ENCODE measurements around the gene AGER. TPM values are rescaled to one million over a fixed set of nuclear protein-coding genes. Genes with fewer than 3 reads are reported as not detected.
"Not testable (repeated sequence)": the region's sequence is repeated elsewhere in the genome, so short reads cannot be mapped to it uniquely, and the experiment has no call there.

The AGER gene
- total and polyA plus RNA-seq, 2 donors: 1.5 to 7.6 TPM

DNA sequence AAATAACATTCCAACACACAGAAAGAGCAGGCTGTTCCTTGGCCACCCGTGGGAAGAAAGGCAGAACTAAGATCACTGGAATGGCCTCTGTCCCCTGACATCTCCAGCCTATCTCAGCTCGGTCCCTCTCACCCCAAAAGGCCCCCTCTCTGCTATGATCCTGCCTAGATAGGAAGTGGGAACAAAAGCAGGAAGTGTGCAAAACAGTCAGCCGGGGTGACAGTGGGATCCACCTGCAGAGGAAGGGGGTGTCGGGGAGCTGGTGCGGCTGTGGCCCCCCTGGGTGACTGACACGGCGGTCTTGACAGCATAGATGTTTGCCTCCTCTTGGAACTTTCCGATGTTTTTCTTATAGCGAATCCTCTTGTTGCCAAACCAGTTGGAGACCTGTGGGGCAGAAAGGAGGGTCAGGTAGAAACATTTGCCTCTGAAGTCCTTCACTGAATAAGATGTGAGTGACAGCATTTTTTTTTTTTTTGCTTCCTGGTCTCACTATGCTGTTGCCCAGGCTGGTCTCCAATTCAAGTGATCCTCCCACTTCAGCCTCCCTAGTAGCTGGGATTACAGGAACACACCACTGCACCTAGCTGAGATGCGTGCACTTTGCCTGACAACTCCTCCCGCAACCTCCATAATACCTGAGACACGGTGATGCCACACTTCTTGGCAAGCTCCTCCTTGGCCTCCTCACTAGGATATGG lies 3.1 kb upstream of the AGER start:
- H3K4me3 ChIP-seq (ENCODE audit: low read depth, low read length): no peak overlapping the region
- no peaks in the 10 kb centered on the region for H3K4me1 ChIP-seq (ENCODE audit: insufficient read depth)
- no peaks in the 10 kb centered on the region for H3K36me3 ChIP-seq (ENCODE audit: insufficient read depth)
- H3K27ac ChIP-seq (ENCODE audit: low read depth): no peak overlapping the region
- 66% methylated on average over 12 of the region's 12 CpGs for WGBS
- no peak for DNase-seq (ENCODE audit: extremely low spot score)

DNA sequence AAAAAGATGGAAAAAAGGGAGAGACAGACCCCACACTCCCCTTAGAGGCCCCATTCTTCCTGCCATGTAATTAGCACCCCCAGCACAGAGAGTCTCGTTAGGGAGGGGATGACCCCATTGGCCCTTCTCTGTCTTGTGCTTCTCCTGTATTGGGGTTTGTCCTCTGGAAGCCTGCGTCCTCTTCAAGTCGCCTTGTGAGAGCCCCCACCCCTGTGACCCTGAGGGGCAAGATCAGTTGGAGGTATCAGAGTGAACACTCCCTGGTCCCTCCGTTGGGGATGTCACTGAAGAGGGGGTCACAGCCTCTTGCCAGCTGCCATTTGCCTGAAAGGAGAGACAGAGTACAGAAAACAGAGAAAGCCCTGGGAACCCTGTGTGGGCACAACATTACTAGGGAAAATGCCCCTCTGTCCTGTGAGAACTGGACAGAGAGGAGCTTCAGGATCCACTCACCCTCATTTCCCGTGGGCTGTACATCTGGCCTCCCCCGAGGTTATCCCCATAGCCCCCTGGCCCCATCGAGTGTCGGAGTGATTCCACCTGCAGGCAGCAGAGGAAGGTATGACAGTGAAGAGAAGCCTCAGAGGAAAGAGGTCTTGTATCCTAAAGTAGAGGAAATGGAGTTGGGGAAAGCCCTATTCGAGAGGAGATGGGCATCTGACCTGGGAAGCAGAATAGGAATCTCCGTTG lies 2.2 kb upstream of the AGER start:
- H3K4me1 ChIP-seq (ENCODE audit: insufficient read depth); DNase-seq (ENCODE audit: extremely low spot score); H3K27ac ChIP-seq (ENCODE audit: low read depth); H3K36me3 ChIP-seq (ENCODE audit: insufficient read depth); H3K4me3 ChIP-seq (ENCODE audit: low read depth, low read length): not testable (repeated sequence)
- 60% methylated on average over 10 of the region's 10 CpGs for WGBS

DNA sequence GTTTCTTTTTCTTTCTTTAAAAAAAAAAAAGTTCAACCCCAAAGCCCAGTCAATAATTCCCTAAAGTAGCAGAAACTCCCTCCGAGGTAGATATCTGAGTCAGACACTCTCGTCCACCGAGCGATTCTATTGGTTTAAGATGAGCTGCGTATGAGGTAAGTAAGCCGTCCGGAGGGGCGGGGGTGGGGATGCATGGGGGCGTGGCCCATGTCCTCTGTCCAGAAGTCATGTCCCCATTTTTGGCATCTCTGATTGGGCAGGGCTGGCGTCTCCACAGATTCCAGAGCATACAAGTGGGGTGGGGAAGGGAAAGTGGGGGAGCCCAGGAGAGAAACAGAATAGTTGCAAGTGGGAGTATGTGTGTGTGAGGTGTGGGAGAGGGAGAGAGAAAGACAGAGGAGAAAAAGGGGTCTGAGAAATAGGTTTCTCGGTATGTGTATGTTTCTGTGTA lies 1.7 kb upstream of the AGER start:
- DNase-seq (ENCODE audit: extremely low spot score); H3K4me1 ChIP-seq (ENCODE audit: insufficient read depth); H3K36me3 ChIP-seq (ENCODE audit: insufficient read depth); H3K27ac ChIP-seq (ENCODE audit: low read depth); H3K4me3 ChIP-seq (ENCODE audit: low read depth, low read length): not testable (repeated sequence)
- WGBS: 17% methylated on average over 11 of the region's 11 CpGs

DNA sequence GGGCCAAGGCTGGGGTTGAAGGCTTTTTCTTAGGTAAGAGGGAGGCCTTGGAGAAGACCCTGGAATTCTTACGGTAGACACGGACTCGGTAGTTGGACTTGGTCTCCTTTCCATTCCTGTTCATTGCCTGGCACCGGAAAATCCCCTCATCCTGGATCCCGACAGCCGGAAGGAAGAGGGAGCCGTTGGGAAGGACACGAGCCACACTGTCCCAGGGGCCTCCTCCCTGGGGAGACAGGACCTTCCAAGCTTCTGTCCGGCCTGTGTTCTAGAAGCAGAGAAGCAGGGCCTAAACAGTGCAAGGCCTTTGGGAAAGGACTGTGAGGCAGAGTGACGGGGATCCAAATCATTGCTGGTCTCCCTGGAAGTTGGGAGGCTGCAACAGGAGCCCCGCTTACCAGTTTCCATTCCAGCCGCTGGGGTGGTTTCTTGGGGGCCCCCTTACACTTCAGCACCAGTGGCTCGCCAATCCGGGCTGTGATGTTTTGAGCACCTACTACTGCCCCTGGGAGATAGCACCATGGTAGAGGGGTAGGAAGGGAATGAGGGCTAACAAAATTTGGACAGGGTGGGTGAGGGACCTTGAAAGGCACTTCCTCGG lies 470 bp downstream of the AGER start:
- 82% methylated on average over 15 of the region's 15 CpGs for WGBS
- no peak overlapping the region for H3K4me3 ChIP-seq (ENCODE audit: low read depth, low read length)
- no peaks in the 10 kb centered on the region for H3K36me3 ChIP-seq (ENCODE audit: insufficient read depth)
- no peaks in the 10 kb centered on the region for H3K4me1 ChIP-seq (ENCODE audit: insufficient read depth)
- H3K27ac ChIP-seq (ENCODE audit: low read depth): no peak overlapping the region
- DNase-seq (ENCODE audit: extremely low spot score): no peak

DNA sequence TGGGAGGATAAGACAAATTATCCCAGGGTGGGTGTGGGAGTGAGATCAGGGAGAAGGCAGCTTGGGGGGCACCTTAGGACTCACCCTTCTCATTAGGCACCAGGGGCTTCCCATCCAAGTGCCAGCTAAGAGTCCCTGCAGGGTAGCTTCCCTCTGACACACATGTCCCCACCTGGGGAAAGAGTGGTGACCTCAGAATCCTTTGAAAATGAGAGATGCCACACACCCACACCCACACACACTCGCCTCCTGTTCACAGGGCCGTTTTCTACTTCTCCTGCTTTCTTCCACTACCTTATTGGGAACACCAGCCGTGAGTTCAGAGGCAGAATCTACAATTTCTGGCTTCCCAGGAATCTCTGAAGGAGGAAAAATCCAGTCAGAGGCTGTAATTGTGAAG lies 1.0 kb downstream of the AGER start:
- Histone ChIP-seq H3K27ac (ENCODE audit: low read depth) (no peak overlapping the region), H3K36me3 (ENCODE audit: insufficient read depth) (no peaks in the 10 kb centered on the region), H3K4me1 (ENCODE audit: insufficient read depth) (no peaks in the 10 kb centered on the region), H3K4me3 (ENCODE audit: low read depth, low read length) (no peak overlapping the region)
- DNase-seq (ENCODE audit: extremely low spot score): no peak
- WGBS: 86% methylated on average over 3 of the region's 3 CpGs

DNA sequence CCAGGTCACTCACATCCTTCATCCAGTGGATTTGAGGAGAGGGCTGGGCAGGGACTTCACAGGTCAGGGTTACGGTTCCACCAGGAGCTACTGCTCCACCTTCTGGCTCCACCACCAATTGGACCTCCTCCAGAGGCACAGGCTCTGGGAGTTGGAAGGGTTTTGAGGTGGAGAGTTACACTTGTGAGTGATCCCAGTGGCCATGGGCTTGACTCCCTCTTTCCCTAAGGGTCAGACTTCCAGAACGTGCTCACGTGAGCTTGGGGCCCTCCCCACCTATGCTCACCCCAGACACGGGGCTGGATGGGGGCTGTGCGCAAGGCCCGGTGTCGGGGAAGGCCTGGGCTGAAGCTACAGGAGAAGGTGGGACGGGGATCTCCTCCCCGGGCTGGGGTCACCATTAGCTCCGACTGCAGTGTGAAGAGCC lies 1.5 kb downstream of the AGER start:
- Histone ChIP-seq H3K36me3 (ENCODE audit: insufficient read depth) (no peaks in the 10 kb centered on the region), H3K4me1 (ENCODE audit: insufficient read depth) (no peaks in the 10 kb centered on the region), H3K4me3 (ENCODE audit: low read depth, low read length) (no peak overlapping the region), H3K27ac (ENCODE audit: low read depth) (no peak overlapping the region)
- no peak for DNase-seq (ENCODE audit: extremely low spot score)
- WGBS: 86% methylated on average over 10 of the region's 10 CpGs

DNA sequence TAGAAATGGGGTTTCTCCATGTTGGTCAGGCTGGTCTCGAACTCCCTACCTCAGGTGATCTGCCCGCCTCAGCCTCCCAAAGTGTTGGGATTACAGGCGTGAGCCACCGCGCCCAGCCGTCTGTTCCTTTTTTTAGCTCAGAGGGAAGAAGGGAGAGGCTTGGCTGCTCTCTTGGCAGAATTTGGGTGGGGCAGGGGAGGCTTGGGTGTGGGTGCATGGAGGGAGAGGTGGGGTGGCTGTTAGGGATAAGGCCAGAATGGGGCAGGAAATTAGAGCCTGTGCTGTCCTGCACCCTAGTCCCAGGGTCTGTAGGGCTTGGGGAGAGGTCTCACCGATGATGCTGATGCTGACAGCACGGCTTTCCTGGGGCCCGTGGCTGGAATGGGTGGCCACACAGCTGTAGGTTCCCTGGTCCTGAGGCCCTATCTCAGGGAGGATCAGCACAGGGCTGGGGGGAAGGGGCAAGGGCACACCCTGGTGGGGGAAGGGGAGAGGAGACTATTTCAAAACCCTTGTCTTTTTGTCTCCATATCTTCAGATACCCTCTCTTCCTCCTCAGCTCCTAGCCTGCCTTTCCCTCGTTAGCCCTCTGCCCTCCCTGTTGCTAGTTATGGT lies 2.0 kb downstream of the AGER start:
- 83% methylated on average over 10 of the region's 10 CpGs for WGBS
- no peak overlapping the region for H3K4me3 ChIP-seq (ENCODE audit: low read depth, low read length)
- no peak for DNase-seq (ENCODE audit: extremely low spot score)
- no peak overlapping the region for H3K27ac ChIP-seq (ENCODE audit: low read depth)
- H3K4me1 ChIP-seq (ENCODE audit: insufficient read depth): no peaks in the 10 kb centered on the region
- H3K36me3 ChIP-seq (ENCODE audit: insufficient read depth): no peaks in the 10 kb centered on the region

DNA sequence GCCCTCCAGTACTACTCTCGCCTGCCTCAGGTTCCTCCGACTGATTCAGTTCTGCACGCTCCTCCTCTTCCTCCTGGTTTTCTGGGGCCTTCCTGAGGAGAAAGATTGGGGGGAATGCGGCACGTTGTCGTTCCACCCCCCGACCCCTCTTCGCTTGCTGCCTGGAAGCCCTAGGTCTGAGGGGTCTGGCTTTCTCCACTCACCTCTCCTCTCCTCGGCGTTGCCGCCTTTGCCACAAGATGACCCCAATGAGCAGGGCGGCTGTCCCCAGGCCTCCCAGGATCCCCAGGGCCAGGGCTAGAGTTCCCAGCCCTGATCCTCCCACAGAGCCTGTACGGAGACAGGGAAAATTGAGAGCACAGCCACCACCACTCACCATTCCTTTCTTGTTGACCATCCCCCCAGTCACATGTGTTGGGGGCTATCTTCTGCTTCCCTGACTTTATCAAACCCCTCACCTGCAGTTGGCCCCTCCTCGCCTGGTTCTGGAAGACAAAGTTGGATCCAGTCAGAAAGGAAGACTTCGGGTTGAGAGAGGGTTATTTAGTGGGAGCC lies 2.8 kb downstream of the AGER start:
- 88% methylated on average over 15 of the region's 15 CpGs for WGBS
- Histone ChIP-seq H3K4me3 (ENCODE audit: low read depth, low read length) (no peak overlapping the region), H3K4me1 (ENCODE audit: insufficient read depth) (no peaks in the 10 kb centered on the region), H3K27ac (ENCODE audit: low read depth) (no peak overlapping the region), H3K36me3 (ENCODE audit: insufficient read depth) (no peaks in the 10 kb centered on the region)
- no peak for DNase-seq (ENCODE audit: extremely low spot score)

DNA sequence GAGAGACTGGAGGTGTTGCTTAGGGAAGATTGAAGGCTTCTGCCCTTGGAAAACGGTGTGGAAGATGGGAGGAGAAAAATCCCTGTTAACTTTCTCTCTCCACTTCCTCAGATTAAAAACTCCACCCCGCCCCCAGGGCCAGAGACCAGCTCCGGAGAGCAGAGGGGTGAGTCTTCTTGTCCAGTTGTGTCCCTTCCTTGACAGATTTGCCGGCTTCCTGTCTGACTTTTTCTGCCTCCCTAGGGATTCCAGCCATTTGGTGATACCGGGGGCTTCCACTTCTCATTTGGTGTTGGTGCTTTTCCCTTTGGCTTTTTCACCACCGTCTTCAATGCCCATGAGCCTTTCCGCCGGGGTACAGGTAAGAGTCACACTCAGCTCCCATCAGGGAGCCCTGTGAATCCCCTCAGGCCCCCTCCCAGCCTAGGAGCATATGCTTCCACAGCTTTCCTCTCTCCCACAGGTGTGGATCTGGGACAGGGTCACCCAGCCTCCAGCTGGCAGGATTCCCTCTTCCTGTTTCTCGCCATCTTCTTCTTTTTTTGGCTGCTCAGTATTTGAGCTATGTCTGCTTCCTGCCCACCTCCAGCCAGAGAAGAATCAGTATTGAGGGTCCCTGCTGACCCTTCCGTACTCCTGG lies 4.2 kb downstream of the AGER start:
- no peak for DNase-seq (ENCODE audit: extremely low spot score)
- Histone ChIP-seq H3K4me3 (ENCODE audit: low read depth, low read length) (no peak overlapping the region), H3K4me1 (ENCODE audit: insufficient read depth) (peaks cover 3% of the 10 kb centered on the region), H3K27ac (ENCODE audit: low read depth) (no peak overlapping the region), H3K36me3 (ENCODE audit: insufficient read depth) (no peaks in the 10 kb centered on the region)
- 80% methylated on average over 10 of the region's 10 CpGs for WGBS

DNA sequence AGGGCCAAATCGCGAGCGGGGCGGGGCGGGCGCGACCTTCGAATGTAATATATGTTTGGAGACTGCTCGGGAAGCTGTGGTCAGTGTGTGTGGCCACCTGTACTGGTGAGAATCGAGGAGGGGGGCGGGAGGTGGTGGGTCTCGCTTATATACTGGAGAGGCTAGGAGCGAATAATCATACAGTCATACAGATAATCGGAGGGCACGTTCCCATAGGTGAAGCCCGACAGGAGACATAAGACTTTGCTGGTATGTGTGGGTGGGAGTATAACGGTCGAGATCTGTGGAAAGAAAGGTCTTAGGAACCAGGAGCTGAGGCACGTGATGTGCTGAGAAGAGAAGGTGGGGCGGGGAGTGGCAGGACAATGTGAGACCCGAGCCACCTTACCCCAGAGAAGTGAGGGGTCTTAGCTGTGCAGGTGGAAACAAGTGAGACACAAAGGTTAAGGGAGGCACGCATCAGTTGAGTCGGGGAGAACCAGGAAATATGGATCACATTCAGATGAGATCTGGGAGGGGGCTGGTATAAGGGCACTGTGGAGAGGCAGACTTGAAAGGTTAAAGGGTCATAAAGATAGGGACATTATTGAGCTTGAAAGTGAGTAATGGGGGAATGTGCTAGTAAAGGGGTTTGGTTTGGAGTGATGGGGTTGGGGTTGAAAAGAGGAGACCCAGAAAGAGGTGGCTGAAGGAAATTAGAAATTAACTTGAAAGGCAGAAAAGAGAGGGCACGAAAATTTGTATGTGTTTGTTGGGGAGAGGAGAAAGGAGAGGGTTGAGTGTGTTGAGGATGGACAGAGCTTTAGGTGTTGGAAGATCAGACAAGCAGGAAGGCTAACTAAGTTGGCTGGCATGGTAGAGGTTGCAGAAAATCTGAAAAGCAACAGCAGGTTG lies 5.3 kb downstream of the AGER start:
- WGBS: 3% methylated on average over 24 of the region's 24 CpGs
- peaks cover 3% of the 10 kb centered on the region for H3K4me1 ChIP-seq (ENCODE audit: insufficient read depth)
- no peaks in the 10 kb centered on the region for H3K36me3 ChIP-seq (ENCODE audit: insufficient read depth)

DNA sequence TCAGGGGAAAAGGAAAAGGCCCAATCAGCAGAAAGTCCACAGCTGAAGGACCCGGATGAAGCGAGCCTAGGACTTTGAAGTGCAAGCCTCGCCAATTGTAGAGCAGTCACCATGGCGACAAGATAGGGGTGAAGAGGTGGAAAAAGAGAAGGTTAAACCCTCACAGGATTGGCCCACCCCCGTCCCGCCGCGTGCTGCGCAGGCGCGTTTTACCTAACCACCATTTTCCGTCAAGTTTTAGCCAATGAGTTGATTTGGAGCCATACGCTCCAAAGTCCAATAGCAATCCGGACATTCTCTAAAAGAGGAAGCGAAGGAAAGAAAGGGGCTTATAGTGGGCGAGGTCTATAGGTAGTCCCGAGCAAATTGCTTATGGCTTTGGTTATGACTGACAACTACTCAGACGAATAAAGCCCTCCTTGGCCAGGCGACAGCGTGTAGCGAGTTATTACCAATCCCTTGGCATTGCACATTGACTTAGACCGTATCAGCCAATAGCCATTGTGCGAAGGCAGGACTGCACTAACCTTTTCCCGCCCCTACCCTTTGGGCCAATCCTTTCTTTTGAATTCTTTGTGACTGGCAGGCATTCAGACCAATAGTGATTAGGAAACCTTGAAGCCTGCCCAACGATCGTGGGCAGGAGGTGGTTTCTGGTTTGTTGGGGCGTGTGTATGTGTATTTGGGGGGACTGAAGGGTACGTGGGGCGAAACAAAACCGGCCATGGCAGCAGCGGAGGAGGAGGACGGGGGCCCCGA lies 6.1 kb downstream of the AGER start, which contains the start of gene RNF5:
Gene RNF5 (plus strand): TSS at position 618 of the 759 bp plus-strand sequence. CDS start 107 bp downstream, at position 725.
- H3K27ac ChIP-seq (ENCODE audit: low read depth): peak within 1 kb of the TSS; percentile 95
- no peaks in the 10 kb centered on the region for H3K36me3 ChIP-seq (ENCODE audit: insufficient read depth)
- DNase-seq (ENCODE audit: extremely low spot score): peak; percentile 100
- WGBS: under 1% methylated on average over 33 of the region's 33 CpGs
- H3K4me3 ChIP-seq (ENCODE audit: low read depth, low read length): peak within 1 kb of the TSS; percentile 59
- peaks cover 3% of the 10 kb centered on the region for H3K4me1 ChIP-seq (ENCODE audit: insufficient read depth)

More for the DNA sequence above, 5.3 kb downstream of the AGER start:
- Histone ChIP-seq H3K4me3 (ENCODE audit: low read depth, low read length) (peak overlapping the region; percentile 59), H3K27ac (ENCODE audit: low read depth) (peak overlapping the region; percentile 76)
- DNase-seq (ENCODE audit: extremely low spot score): no peak
